SJSA1 (cell line): ENCODE results near the gene RYR2. TPM values are rescaled to one million over a fixed set of nuclear protein-coding genes. Genes with fewer than 3 reads are reported as not detected.

Experiments
- DNase-seq, 2 experiments: peaks; one replicate each; pipeline ENCODE4 v3.0.0-alpha.2; 2015 to 2020; ENCODE audit warnings: low spot score in 2 of 2, low read depth in 1 of 2
- H3K27ac ChIP-seq: fragments of 250-450 bp; sonication (Bioruptor Pico); 2 replicates; pipeline ENCODE4 v1.5.1; 2020; ENCODE audit warnings: mild to moderate bottlenecking, moderate library complexity
- H3K27me3 ChIP-seq: fragments of 250-450 bp; sonication (Bioruptor Pico); replicated peaks from 2 replicates; pipeline ENCODE4 v1.5.1; 2020; ENCODE audit warnings: mild to moderate bottlenecking, moderate library complexity
- H3K36me3 ChIP-seq: fragments of 250-450 bp; sonication (Bioruptor Pico); 2 replicates; pipeline ENCODE4 v1.5.1; 2020; ENCODE audit warnings: mild to moderate bottlenecking
- H3K4me1 ChIP-seq: fragments of 250-450 bp; sonication (Bioruptor Pico); replicated peaks from 2 replicates; pipeline ENCODE4 v1.6.1; 2021; ENCODE audit warnings: mild to moderate bottlenecking
- H3K4me3 ChIP-seq: fragments of 250-450 bp; sonication (Bioruptor Pico); 2 replicates; pipeline ENCODE4 v1.5.1; 2020; ENCODE audit warnings: mild to moderate bottlenecking
- H3K9me3 ChIP-seq: fragments of 250-450 bp; sonication (Bioruptor Pico); replicated peaks from 2 replicates; pipeline ENCODE4 v1.5.1; 2020; ENCODE audit warnings: mild to moderate bottlenecking
- total RNA-seq: library from RNA; depleted of rRNA; stranded (reverse); fragments of >200 nt; shearing (Covaris generic); gene quantifications from 2 replicates; pipeline ENCODE4 v1.2.3, GENCODE V29; 2014

RYR2 gene
- total RNA-seq, 1 experiment from 2014 or later, result not detected

GRCh38 chr1:237226177-237226944 lies 184.4 kb downstream of the RYR2 start:
- no peaks in the 10 kb centered on the region for H3K36me3 ChIP-seq

GRCh38 chr1:237227476-237227875 lies 185.5 kb downstream of the RYR2 start:
- Histone ChIP-seq H3K4me3 (no peak overlapping the region), H3K27me3 (no peaks in the 10 kb centered on the region), H3K4me1 (no peaks in the 10 kb centered on the region), H3K36me3 (no peaks in the 10 kb centered on the region), H3K9me3 (no peaks in the 10 kb centered on the region), H3K27ac (no peak overlapping the region)
- DNase-seq, result no peak

More at GRCh38 chr1:237226177-237226944, 184.4 kb downstream of the RYR2 start:
- no peak overlapping the region for H3K27ac ChIP-seq
- DNase-seq, result no peak
- H3K4me1 ChIP-seq, result no peaks in the 10 kb centered on the region
- H3K4me3 ChIP-seq, result no peak overlapping the region
- H3K9me3 ChIP-seq, result no peaks in the 10 kb centered on the region
- no peaks in the 10 kb centered on the region for H3K27me3 ChIP-seq

- Histone ChIP-seq H3K27ac (no peak overlapping the region), H3K36me3 (no peaks in the 10 kb centered on the region), H3K4me1 (no peaks in the 10 kb centered on the region), H3K9me3 (no peaks in the 10 kb centered on the region), H3K4me3 (no peak overlapping the region), H3K27me3 (no peaks in the 10 kb centered on the region)
- no peak for DNase-seq
Measured at GRCh38 chr1:237228421-237228820, 186.4 kb downstream of the RYR2 start.

GRCh38 chr1:237229333-237229732 lies 187.3 kb downstream of the RYR2 start:
- no peak overlapping the region for H3K27ac ChIP-seq
- H3K27me3 ChIP-seq, result no peaks in the 10 kb centered on the region
- H3K4me3 ChIP-seq, result no peak overlapping the region
- H3K36me3 ChIP-seq, result no peaks in the 10 kb centered on the region
- no peaks in the 10 kb centered on the region for H3K4me1 ChIP-seq
- DNase-seq, result no peak
- H3K9me3 ChIP-seq, result no peaks in the 10 kb centered on the region

GRCh38 chr1:237232501-237232900 lies 190.5 kb downstream of the RYR2 start:
- no peaks in the 10 kb centered on the region for H3K4me1 ChIP-seq
- H3K36me3 ChIP-seq, result no peaks in the 10 kb centered on the region
- no peak overlapping the region for H3K4me3 ChIP-seq
- peaks cover 6% of the 10 kb centered on the region; the same call in 1 of the 2 replicates for H3K9me3 ChIP-seq
- H3K27ac ChIP-seq, result no peak overlapping the region
- DNase-seq, result no peak
- H3K27me3 ChIP-seq, result no peaks in the 10 kb centered on the region

- no peak overlapping the region for H3K4me3 ChIP-seq
- H3K9me3 ChIP-seq, result peaks cover 6% of the 10 kb centered on the region; the same call in 1 of the 2 replicates
- H3K4me1 ChIP-seq, result no peaks in the 10 kb centered on the region
- H3K27me3 ChIP-seq, result no peaks in the 10 kb centered on the region
- DNase-seq, result no peak
- H3K27ac ChIP-seq, result no peak overlapping the region
- no peaks in the 10 kb centered on the region for H3K36me3 ChIP-seq
Measured at GRCh38 chr1:237235091-237235490, 193.1 kb downstream of the RYR2 start.

- Histone ChIP-seq H3K27me3 (no peaks in the 10 kb centered on the region), H3K4me1 (no peaks in the 10 kb centered on the region), H3K36me3 (no peaks in the 10 kb centered on the region), H3K27ac (no peak overlapping the region), H3K4me3 (no peak overlapping the region), H3K9me3 (peaks cover 6% of the 10 kb centered on the region; the same call in 1 of the 2 replicates)
- no peak for DNase-seq
Measured at GRCh38 chr1:237237721-237238120, 195.7 kb downstream of the RYR2 start.

- no peak overlapping the region for H3K4me3 ChIP-seq
- no peak for DNase-seq
- H3K27me3 ChIP-seq, result no peaks in the 10 kb centered on the region
- H3K36me3 ChIP-seq, result no peaks in the 10 kb centered on the region
- peaks cover 6% of the 10 kb centered on the region; the same call in 1 of the 2 replicates for H3K9me3 ChIP-seq
- H3K4me1 ChIP-seq, result no peaks in the 10 kb centered on the region
- no peak overlapping the region for H3K27ac ChIP-seq
Measured at GRCh38 chr1:237239248-237239647, 197.3 kb downstream of the RYR2 start.

GRCh38 chr1:237241038-237241437 lies 199.1 kb downstream of the RYR2 start:
- Histone ChIP-seq H3K36me3 (no peaks in the 10 kb centered on the region), H3K27ac (no peak overlapping the region), H3K27me3 (no peaks in the 10 kb centered on the region), H3K4me3 (no peak overlapping the region), H3K9me3 (0 out of 2 replicates have a peak, but pooled peaks cover under 1% of the 10 kb centered on the region), H3K4me1 (no peaks in the 10 kb centered on the region)
- DNase-seq, result no peak

GRCh38 chr1:237244778-237245177 lies 202.8 kb downstream of the RYR2 start:
- Histone ChIP-seq H3K27ac (no peak overlapping the region), H3K4me3 (no peak overlapping the region), H3K9me3 (no peaks in the 10 kb centered on the region), H3K4me1 (no peaks in the 10 kb centered on the region), H3K27me3 (no peaks in the 10 kb centered on the region), H3K36me3 (no peaks in the 10 kb centered on the region)
- DNase-seq, result no peak

GRCh38 chr1:237247442-237247841 lies 205.5 kb downstream of the RYR2 start:
- no peak for DNase-seq
- H3K4me1 ChIP-seq, result no peaks in the 10 kb centered on the region
- no peak overlapping the region for H3K4me3 ChIP-seq
- H3K27me3 ChIP-seq, result no peaks in the 10 kb centered on the region
- H3K27ac ChIP-seq, result no peak overlapping the region
- H3K9me3 ChIP-seq, result no peaks in the 10 kb centered on the region; the same call in 1 of the 2 replicates
- H3K36me3 ChIP-seq, result no peaks in the 10 kb centered on the region

- Histone ChIP-seq H3K27me3 (no peaks in the 10 kb centered on the region), H3K36me3 (no peaks in the 10 kb centered on the region), H3K27ac (no peak overlapping the region)
Measured at GRCh38 chr1:237249120-237249519, 207.1 kb downstream of the RYR2 start.

GRCh38 chr1:237250055-237250454 lies 208.1 kb downstream of the RYR2 start:
- peaks cover 2% of the 10 kb centered on the region; the same call in 1 of the 2 replicates for H3K9me3 ChIP-seq
- no peaks in the 10 kb centered on the region for H3K27me3 ChIP-seq
- H3K27ac ChIP-seq, result no peak overlapping the region
- H3K4me1 ChIP-seq, result no peaks in the 10 kb centered on the region
- DNase-seq, result no peak
- H3K4me3 ChIP-seq, result no peak overlapping the region
- no peaks in the 10 kb centered on the region for H3K36me3 ChIP-seq

More at GRCh38 chr1:237249120-237249519, 207.1 kb downstream of the RYR2 start:
- DNase-seq, result no peak
- Histone ChIP-seq H3K4me3 (no peak overlapping the region), H3K4me1 (no peaks in the 10 kb centered on the region), H3K9me3 (no peaks in the 10 kb centered on the region; the same call in 1 of the 2 replicates)

GRCh38 chr1:237255071-237255470 lies 213.1 kb downstream of the RYR2 start:
- H3K9me3 ChIP-seq, result peaks cover 2% of the 10 kb centered on the region; the same call in 1 of the 2 replicates
- DNase-seq, result no peak
- no peaks in the 10 kb centered on the region for H3K27me3 ChIP-seq
- H3K27ac ChIP-seq, result no peak overlapping the region
- H3K36me3 ChIP-seq, result no peaks in the 10 kb centered on the region
- H3K4me3 ChIP-seq, result no peak overlapping the region
- H3K4me1 ChIP-seq, result no peaks in the 10 kb centered on the region
